Bronchial epithelial cell (primary cell): ENCODE measurements around the gene PRKG1. TPM values are rescaled to one million over a fixed set of nuclear protein-coding genes. Genes with fewer than 3 reads are reported as not detected.

Experiments used
- DNase-seq: peaks from one replicate; pipeline ENCODE4 v3.0.0-alpha.2; 2010; ENCODE audit warnings: low read depth
- FAIRE-seq: peaks from 2 replicates; lab custom pipeline; 2011; peaks lifted over from hg19 to GRCh38; lab: Jason Lieb, UNC
- H3K27me3 ChIP-seq: 2 replicates; pipeline ENCODE4 v1.5.1; 2011; ENCODE audit warnings: low read length; ENCODE audit not compliant: control insufficient read depth, insufficient read depth
- H3K36me3 ChIP-seq: 2 replicates; pipeline ENCODE4 v1.5.1; 2011; ENCODE audit warnings: low read length; ENCODE audit not compliant: control insufficient read depth, insufficient read depth
- H3K4me3 ChIP-seq: 2 replicates; pipeline ENCODE4 v1.5.1; 2011; ENCODE audit warnings: mild to moderate bottlenecking, low read depth, low read length, control low read depth
- total RNA-seq: library from RNA; depleted of rRNA; stranded (reverse); fragments of >200 nt; gene quantifications from 2 replicates; pipeline ENCODE4 v1.2.1, GENCODE V29; 2014
- TF ChIP-seq, protein P1 (sequence below): IDR thresholded peaks from 2 replicates; pipeline ENCODE4 v1.5.1; 2011; ENCODE audit warnings: mild to moderate bottlenecking, moderate library complexity, low read length, control low read depth, inconsistent platforms; ENCODE audit not compliant: insufficient read depth, severe bottlenecking

The PRKG1 gene
- total RNA-seq, 1 donor from 2014 or later = 0.26 TPM

DNA sequence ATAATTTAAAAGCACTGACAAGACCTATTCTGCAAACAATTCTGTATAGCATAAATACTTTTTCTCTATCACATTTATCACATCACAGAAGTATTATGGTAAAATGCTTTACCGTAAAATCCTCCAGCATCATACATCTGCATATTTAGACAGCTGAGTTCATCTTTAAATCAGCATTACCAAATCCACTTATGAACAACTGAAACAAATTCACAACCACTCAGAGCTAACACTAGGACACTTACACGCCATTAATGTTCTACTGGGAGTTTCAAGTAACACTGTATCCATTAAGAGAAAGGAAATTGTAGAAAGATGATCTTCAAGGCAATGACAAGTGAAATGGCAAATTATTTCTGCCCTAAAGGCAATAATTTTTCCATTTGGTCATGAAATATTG lies 1134.1 kb downstream of the PRKG1 start:
- DNase-seq (no peak), FAIRE-seq (no peak)
- TF ChIP-seq, protein P1, sequence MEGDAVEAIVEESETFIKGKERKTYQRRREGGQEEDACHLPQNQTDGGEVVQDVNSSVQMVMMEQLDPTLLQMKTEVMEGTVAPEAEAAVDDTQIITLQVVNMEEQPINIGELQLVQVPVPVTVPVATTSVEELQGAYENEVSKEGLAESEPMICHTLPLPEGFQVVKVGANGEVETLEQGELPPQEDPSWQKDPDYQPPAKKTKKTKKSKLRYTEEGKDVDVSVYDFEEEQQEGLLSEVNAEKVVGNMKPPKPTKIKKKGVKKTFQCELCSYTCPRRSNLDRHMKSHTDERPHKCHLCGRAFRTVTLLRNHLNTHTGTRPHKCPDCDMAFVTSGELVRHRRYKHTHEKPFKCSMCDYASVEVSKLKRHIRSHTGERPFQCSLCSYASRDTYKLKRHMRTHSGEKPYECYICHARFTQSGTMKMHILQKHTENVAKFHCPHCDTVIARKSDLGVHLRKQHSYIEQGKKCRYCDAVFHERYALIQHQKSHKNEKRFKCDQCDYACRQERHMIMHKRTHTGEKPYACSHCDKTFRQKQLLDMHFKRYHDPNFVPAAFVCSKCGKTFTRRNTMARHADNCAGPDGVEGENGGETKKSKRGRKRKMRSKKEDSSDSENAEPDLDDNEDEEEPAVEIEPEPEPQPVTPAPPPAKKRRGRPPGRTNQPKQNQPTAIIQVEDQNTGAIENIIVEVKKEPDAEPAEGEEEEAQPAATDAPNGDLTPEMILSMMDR = no peak
- Histone ChIP-seq H3K27me3 (no peaks in the 10 kb centered on the region), H3K4me3 (no peak overlapping the region), H3K36me3 (no peaks in the 10 kb centered on the region)

DNA sequence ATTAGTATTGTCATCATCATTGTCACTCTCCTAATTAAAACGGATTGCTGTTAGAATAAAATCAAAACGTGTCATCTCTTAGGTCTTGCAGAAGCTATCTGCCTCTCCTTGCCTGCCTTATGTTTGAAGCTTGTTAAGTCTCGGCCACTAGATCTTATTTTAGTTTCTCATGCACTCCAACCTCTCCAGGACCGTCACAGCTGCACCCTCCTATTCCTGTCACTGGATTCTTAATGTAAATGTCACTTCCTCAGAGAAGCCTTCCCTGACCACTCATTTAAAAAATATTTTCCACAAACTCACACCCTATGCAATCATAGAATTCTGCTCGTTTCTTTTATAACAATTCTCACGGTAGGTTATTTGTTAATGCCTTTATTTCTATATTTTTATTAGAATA lies 1135.9 kb downstream of the PRKG1 start:
- no peak for DNase-seq
- no peak overlapping the region for H3K4me3 ChIP-seq
- no peak for FAIRE-seq
- no peaks in the 10 kb centered on the region for H3K36me3 ChIP-seq
- H3K27me3 ChIP-seq = no peaks in the 10 kb centered on the region
- TF ChIP-seq, protein P1 = no peak

DNA sequence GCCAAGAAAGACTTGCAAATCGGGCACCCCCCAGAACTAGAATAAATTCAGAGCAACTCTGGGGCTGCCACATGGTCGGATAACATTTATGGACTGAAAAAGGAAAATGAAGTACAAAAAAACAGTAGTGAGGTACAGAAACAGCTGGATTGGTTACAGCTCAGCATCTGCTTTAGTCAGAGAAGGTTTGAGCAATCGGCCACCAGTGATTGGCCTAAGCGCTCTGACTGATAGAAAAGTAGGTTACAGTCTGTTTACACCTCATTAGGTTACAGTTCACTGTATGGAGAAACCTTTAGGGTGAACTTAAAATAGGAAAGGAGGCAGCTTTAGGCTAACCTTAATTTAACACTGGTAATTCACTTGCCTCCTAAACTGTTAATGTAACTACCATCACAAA lies 1137.8 kb downstream of the PRKG1 start:
- TF ChIP-seq, protein P1 = no peak
- DNase-seq = peak; percentile 30
- no peak overlapping the region for H3K4me3 ChIP-seq
- H3K27me3 ChIP-seq = no peaks in the 10 kb centered on the region
- no peaks in the 10 kb centered on the region for H3K36me3 ChIP-seq
- FAIRE-seq = no peak

DNA sequence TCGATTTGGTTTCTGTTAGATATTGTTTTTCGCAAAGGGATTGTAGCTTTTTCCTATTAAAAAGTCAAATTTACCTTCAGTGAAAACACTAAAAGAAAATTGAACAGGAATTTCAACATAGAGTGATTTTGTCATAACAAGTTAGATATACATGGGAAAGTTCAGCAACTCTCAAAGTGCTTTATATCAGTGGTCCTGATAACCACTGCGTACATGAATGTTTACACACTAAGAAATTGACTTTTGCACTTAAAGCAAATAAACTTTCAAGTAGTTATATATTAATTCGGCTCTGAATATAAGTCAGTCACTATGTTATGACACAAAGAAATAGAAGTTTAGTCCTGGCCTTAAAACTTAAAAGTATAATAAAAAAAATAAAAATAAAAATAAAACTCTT lies 1138.5 kb downstream of the PRKG1 start:
- FAIRE-seq = no peak
- H3K27me3 ChIP-seq = no peaks in the 10 kb centered on the region
- TF ChIP-seq, protein P1 = no peak
- H3K36me3 ChIP-seq = no peaks in the 10 kb centered on the region
- H3K4me3 ChIP-seq = no peak overlapping the region
- DNase-seq = no peak

DNA sequence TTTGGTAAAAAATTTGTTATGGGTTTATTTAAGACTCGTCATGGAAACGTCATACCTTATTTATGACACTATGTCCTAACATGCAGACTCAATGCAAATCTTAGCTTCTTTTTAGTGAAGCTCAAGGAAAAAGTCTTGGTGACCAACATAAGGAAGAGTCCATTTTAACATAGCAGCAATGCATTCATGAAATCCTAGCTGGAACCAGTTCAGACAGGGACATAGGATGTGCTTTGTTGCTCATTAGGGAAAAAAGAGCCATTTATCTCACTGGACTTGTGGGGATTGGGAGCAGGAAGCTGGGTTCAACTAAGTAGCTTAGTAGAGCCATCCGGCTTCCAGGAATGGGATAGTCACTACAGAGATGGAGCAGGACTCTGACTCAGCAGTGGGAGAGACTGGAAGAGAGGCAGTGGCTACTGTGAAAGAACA lies 1139.0 kb downstream of the PRKG1 start:
- Histone ChIP-seq H3K36me3 (no peaks in the 10 kb centered on the region), H3K27me3 (no peaks in the 10 kb centered on the region), H3K4me3 (no peak overlapping the region)
- TF ChIP-seq, protein P1 = no peak
- DNase-seq = peak; percentile 67
- no peak for FAIRE-seq

DNA sequence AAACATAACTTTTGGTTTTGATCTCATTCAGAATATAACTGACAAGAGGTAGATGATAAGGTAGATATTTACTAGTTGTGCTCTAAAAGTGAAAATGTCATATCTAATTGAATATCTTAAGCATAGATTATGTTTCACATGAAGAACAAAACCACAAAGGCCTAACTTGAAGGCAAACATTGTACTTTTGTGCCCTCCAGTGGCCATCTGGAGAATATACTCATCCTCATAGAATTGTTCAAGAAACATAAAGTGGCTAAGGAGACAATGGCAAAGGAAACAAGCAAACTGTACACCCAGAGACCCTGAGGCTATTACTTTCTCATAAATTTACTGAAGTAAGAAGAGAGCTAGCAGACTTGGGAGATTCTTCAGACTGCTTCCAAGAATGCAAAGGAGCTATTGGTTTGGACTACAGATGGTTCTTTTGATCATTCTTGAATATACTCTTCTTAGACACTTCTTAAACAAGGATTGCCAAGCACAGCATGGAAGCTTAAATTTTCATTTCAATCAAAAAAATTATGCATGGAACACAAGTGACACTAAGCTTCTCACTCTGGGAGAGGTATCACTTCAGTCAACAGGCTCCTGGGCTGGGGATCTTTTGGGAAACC lies 1141.6 kb downstream of the PRKG1 start:
- FAIRE-seq (no peak), DNase-seq (peak; percentile 70)
- Histone ChIP-seq H3K27me3 (no peaks in the 10 kb centered on the region), H3K36me3 (no peaks in the 10 kb centered on the region), H3K4me3 (no peak overlapping the region)
- TF ChIP-seq, protein P1 = peak; percentile 61
